ENCODE data around the gene ACTR3C.
A peak's percentile ranks its signal among the peaks of the same experiment; 100 is the strongest.
"Not testable (repeated sequence)": the region's sequence is repeated elsewhere in the genome, so short reads cannot be mapped to it uniquely, and the experiment has no call there.

Gene ACTR3C

GRCh38 chr7:150312649-150313366 lies 10.5 kb downstream of the ACTR3C start:
- DNase-seq = not testable (repeated sequence)

DNA sequence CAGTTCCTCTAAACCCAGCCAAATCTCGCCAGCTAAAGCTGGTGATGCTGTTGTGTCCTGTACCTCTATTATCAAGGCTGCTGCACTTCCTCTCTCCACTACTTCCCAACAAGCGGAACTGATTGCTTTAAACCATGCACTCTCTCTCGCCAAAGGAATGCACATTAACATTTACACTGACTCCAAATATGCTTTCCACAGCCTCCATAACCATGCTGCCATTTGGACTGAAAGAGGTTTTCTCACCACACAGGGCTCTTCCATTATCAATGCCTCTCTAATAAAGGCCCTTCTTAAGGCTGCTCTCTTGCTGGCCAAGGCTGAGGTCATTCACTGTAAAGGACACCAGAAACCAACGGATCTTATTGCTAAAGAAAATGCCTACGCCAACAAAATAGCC lies 11.6 kb downstream of the ACTR3C start:
- DNase-seq = no peak

- no peak for DNase-seq
These were observed 12.2 kb downstream of the ACTR3C start for GRCh38 chr7:150311146-150311545.

DNA sequence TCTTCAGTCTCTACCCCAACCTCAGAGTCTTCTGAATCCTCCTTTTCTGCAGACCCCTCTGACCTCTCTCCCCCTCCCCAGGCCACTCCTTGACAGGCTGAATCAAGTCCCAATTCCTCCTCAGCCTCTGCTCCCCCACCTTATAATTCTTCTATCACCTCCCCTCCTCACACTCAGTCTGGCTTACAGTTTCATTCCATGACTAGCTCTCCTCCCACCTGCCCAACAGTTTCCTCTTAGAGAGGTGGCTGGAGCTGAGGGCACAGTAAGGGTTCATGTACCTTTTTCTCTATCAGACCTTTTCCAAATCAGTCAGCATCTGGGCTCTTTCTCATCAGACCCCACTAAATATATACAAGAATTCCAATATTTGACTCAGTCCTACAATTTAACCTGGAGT lies 14.8 kb downstream of the ACTR3C start:
- no peak for DNase-seq

- no peak for DNase-seq
These were observed 15.4 kb downstream of the ACTR3C start for GRCh38 chr7:150307904-150308303.

GRCh38 chr7:150307129-150307528 lies 16.2 kb downstream of the ACTR3C start:
- no peak for DNase-seq

GRCh38 chr7:150306377-150306776 lies 17.0 kb downstream of the ACTR3C start:
- DNase-seq = not testable (repeated sequence)

DNA sequence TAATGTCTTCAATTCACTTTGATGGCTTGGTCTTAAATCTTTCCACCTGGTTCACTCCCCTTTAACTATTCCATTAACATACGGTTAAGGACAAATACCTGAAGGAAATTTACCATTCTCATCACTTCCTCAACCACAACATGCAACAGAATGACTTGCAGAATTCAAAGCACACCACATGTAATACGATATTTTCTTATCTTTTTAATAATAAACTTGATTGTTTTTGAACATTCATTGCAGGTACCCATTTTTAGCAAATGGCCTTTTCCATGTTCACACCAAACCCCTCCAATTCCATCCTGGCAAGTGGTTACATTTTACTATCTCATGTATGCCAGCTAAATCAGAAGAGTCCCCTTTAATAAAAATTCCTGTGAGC lies 17.5 kb downstream of the ACTR3C start:
- not testable (repeated sequence) for DNase-seq

DNA sequence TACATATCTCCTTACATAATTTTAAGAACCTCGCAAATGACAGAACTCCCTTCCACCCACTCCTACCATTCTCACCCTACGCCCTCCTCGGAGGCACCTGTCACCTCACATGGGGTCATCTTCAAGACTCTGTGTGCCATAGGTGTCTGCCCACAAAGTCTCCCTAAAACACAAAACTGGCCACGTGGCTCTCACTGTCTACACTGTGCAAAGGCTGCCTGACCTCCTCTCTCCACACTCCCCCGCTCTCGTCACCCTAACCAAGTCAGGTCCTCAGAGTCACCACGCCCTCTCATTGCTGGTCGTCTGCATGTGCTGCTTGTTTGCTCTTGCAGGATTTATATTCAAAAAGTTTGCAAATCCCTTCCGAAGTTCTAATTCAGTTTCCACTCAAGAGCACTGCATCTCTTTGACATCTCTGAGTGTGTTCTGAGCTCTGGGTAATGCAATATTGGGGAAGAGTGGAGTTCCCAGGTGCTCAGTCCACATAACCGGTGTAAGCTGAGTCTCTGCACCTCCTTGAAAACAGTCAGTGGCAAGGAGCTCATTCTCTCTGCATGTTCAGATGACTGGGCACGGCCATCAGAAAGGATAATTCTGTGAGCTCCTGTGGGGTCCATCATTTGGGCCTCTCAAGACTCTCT lies 18.0 kb downstream of the ACTR3C start:
- not testable (repeated sequence) for DNase-seq

DNA sequence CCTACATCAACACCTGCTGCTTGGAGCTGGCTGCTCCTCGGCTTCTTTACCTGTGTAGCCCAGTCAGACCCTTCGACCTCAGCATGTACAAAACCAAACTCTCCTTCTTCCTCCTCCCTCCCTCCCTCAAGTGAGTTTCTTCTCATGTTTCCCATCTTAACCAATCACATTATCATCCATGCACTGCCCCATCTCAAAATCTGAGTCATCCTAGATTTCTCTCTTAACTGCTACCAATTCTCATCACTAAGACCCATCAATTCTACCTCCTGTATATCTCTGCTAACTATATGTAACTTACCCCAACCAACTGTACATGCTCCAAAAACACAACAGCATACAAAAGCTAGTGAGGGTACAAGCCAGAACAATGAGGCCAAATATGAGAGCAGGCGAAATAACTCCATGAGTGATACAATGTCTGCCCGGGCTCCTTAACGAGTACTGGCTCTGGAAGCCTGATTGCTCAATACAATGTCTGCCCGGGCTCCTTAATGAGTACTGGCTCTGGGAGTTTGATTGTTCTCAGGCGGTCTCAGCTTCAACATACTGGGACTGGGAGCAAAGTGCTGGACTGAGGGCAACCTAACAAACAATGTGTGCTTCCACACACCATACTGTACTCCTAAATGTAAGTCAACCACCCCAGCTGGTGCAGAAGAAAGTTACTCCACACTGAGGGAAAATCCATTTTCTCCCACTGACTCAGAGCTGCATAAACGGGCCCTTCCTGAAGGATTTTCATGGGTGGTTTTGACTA lies 18.7 kb downstream of the ACTR3C start:
- DNase-seq = not testable (repeated sequence)

DNA sequence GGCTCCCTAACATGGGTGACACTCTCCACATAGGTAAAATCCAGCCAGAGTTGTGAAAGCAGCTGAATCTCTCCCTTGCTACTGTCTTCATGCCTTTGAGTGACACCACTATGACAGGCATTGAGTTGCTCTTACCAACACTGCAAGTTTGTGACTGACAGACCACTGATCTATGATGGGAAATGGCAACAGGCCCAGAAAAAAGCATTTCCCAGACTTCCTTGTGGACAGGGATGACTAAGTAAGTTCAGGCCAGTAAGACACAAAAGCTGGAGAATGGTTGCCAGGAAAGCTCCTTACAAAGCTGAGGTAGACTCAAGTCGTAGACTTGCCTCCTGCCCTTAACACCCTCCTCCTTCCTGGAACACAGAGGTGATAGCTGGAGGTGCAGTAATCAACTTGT lies 20.4 kb downstream of the ACTR3C start:
- not testable (repeated sequence) for DNase-seq

DNA sequence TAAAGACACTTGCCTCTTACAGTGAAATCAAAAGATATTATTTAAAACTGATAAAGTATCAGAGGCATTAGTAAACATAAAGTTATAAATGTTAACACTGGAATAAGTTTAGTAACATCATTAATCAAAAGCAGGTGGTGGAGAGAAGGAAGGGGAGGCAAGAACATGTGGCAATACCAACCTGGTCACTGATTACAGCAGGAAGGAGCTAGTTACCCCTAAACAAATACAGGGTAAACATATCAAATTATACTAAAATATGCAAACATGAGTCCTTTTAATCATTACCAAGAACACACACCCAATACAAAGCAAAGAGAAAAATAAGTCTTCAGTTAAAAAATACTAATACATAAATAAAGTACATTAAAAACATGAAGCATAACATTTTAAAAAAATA lies 25.4 kb downstream of the ACTR3C start:
- not testable (repeated sequence) for DNase-seq

DNA sequence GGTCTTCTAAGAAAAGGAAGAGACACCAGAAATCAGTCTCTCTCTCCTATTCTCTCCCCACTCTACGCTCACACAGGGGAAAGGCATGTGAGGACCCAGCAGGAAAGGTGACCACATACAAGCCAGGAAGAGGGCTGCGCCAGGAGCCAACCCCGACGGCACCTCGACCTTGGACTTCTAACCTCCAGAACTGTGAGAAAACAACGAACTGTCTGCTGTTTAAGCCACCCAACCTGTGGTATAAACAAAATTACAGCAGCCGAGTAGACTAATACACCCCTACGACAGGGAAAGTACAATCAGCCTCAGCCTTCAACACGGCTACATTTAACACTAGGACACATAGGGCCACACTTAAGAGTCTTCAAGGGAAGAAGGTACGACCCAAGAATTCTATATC lies 26.5 kb downstream of the ACTR3C start:
- DNase-seq = not testable (repeated sequence)

DNA sequence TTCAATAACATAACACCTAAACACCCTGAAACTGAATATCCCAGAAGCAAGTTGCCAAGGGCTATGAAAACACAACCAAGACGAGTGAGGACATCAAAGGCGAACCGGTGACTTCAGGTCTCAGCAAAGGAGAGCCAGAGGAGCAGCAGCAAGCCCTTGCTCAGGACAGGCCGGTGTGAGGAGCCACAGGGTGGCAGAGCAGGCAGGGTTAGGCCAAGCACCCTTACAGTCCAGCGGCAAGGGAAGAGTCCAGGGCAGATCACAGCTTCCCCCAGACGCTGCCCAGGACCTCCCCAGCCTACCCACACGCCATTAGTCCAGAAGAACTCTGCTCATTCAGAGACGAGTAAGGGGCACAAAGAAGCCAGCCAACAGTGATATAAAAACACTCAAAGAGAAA lies 27.7 kb downstream of the ACTR3C start:
- not testable (repeated sequence) for DNase-seq

GRCh38 chr7:150295027-150295426 lies 28.3 kb downstream of the ACTR3C start:
- DNase-seq = not testable (repeated sequence)

- DNase-seq = not testable (repeated sequence)
These were observed 33.0 kb downstream of the ACTR3C start for GRCh38 chr7:150290317-150290716.

DNA sequence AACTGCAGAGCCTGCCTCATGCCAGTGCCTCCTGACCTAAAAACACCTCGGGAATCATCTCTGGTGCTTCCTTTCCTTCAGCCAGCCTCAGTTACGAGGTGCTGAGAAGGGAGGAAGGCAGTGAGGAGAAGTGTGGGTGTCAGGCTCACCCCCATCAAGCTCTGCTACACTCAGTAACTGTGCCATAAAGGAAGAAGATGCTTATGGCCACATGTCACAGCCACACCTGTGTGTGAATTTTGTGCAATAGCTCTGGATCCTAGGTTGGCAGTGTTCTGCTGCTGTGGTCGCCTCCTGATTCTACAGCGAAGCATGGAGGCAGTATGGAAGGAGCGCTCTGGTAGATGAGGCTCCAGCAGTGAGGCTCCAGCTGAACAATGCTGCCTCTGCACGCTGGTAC lies 34.5 kb downstream of the ACTR3C start:
- not testable (repeated sequence) for DNase-seq

GRCh38 chr7:150287815-150288214 lies 35.5 kb downstream of the ACTR3C start:
- DNase-seq = not testable (repeated sequence)

DNA sequence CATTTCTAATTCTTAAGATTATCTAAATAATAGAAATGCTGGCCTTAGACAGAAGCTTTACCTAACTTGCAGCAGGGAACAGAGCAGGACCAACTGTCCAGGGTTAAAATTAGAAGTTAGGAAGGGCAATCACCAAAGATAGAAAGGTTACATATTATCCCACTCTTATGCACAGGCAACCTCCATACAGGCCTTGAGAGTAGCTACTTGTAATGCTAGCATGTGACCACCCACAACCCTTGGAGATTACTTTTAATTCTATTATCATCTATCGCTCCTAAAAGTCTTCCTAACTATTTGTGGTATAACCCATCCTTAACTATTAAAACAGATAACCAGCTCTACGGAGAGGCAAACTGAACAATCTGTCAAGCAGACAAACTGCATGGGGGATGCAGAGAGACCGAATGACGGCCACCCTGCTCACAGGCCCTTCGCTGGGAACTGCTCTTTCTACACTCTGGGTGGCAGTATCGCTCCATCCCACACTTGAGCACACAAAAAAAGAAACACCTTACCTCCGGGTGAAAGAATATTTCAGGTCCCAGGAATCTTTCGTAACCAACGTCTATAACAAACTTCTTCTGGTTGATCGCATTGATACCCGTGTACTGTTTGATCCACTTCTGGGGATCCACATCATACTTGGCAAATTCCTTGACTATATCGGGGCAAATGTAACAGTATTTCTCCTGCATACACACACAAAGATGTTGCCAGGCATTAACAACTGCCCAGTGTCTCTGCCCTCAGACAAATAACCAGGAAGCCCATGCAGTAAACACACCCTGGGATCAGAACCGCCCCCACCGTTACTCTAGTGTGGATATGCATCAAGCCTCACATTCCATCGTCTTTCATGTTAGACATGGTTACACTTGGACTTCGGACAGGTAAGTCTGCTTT lies 37.2 kb downstream of the ACTR3C start:
- peak; percentile 28 for DNase-seq

DNA sequence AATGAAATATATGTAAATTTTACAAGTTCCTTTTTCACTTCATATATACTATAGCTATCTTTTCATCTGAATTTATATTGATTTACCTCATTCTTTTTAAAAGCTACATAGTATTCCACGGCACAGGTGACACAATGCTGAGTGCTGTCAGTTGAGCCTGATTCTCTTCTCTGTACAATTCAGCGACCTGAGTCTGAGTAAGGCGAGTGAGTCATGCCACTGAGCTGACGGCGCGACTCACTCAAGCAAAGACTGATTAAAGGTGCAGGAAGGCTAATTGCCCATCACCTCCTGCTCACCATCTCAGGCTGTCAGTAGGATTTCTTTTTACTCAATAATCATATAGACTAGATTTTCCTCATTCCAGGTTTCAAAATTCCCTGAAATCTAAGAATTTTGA lies 39.7 kb downstream of the ACTR3C start:
- not testable (repeated sequence) for DNase-seq

DNA sequence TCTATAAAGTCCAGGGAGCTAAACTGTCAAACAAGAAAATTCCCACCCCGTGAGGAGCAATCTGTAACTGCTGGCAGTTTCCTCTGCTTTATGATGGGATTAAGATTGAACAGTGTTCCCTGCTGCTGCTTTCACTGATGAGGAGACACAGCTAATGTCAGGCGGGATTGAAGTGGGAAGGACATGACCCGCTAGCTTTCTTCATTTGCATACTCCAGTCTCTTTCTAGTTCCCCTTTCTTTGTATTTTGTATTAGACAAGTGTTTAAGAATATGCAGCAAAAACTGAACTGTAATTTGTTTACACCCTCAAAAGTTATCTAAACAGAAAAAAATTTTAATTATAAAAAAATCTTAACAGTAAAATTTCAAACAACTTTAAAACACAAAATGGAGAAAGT lies 40.2 kb downstream of the ACTR3C start:
- not testable (repeated sequence) for DNase-seq

DNA sequence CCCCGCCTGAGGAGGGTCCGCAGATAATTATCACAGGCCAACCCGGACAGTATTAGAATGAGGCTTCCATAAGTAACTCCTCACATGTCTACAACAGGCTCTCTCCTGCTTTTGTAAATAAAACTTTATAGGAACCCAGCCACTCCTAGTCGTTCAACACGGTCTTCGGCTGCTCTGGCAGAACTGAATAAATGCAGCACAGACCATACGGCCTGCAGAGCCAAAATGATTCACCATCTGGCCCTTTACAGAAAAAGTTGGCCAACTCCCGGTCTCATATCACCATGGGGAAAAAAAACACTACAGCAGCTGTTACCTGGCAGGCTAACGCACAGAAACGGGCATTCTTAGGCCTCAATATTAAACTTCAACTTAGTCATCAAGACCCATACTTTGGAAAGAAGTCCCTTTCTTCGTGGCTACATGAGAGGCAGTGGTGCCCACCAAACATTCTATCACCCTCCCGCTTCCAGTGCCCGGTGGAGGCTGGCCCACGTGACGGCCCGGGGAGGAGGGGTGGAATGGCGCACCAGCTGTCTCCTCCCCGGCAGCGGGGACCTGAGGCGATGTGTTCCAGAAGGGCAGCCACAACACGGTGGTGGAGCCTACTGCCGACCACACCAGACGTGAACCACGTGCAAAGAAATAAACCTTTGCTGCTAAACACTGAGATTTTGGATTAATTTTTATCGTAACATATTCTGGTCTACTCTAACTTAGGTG lies 41.5 kb downstream of the ACTR3C start:
- not testable (repeated sequence) for DNase-seq

All from stimulated activated CD4-positive, alpha-beta T cell treated with anti-CD3 and anti-CD28 coated beads, Interleukin-15, amount 100 ng/mL, for 24 hours (primary cell).